8988T (cell line): ENCODE measurements around the gene OR52M1.
"Not testable (repeated sequence)": the region's sequence is repeated elsewhere in the genome, so short reads cannot be mapped to it uniquely, and the experiment has no call there.

Experiments used
- DNase-seq: peaks from one replicate; pipeline ENCODE4 v3.0.0; 2011

The OR52M1 gene

GRCh38 chr11:4544891-4545290, at the start of gene OR52M1:
OR52M1 (plus strand) TSS chr11:4545191; CDS start chr11:4545191, 0 bp downstream.
- no peak for DNase-seq

GRCh38 chr11:4495487-4495886, 49.5 kb upstream of the OR52M1 start:
- no peak for DNase-seq

- no peak for DNase-seq
Measured at GRCh38 chr11:4495986-4496385, 49.0 kb upstream of the OR52M1 start.

- DNase-seq: no peak
Measured at GRCh38 chr11:4496557-4497248, 48.3 kb upstream of the OR52M1 start.

GRCh38 chr11:4508886-4509285, 36.1 kb upstream of the OR52M1 start:
- no peak for DNase-seq

- no peak for DNase-seq
Measured at GRCh38 chr11:4511282-4512245, 33.4 kb upstream of the OR52M1 start.

GRCh38 chr11:4514196-4514595, 30.8 kb upstream of the OR52M1 start:
- DNase-seq: no peak

- DNase-seq: no peak
Measured at GRCh38 chr11:4522339-4522738, 22.7 kb upstream of the OR52M1 start.

- no peak for DNase-seq
Measured at GRCh38 chr11:4522752-4523151, 22.2 kb upstream of the OR52M1 start.

GRCh38 chr11:4523666-4524065, 21.3 kb upstream of the OR52M1 start:
- no peak for DNase-seq

- DNase-seq: no peak
Measured at GRCh38 chr11:4527926-4528325, 17.1 kb upstream of the OR52M1 start.

- DNase-seq: not testable (repeated sequence)
Measured at GRCh38 chr11:4531686-4532085, 13.3 kb upstream of the OR52M1 start.

GRCh38 chr11:4539603-4540219, 5.3 kb upstream of the OR52M1 start:
- DNase-seq: peak; percentile 18

- no peak for DNase-seq
Measured at GRCh38 chr11:4541071-4541470, 3.9 kb upstream of the OR52M1 start.

GRCh38 chr11:4543561-4543960, 1.4 kb upstream of the OR52M1 start:
- DNase-seq: no peak

- DNase-seq: no peak
Measured at GRCh38 chr11:4546878-4547277, 1.9 kb downstream of the OR52M1 start.

GRCh38 chr11:4547416-4547815, 2.4 kb downstream of the OR52M1 start:
- DNase-seq: no peak

- DNase-seq: no peak
Measured at GRCh38 chr11:4551346-4551979, 6.5 kb downstream of the OR52M1 start.

GRCh38 chr11:4559527-4560440, 14.8 kb downstream of the OR52M1 start:
- no peak for DNase-seq

- DNase-seq: no peak
Measured at GRCh38 chr11:4560467-4560866, 15.5 kb downstream of the OR52M1 start.

GRCh38 chr11:4565371-4565770, 20.4 kb downstream of the OR52M1 start:
- no peak for DNase-seq

GRCh38 chr11:4569075-4569474, 24.1 kb downstream of the OR52M1 start:
- DNase-seq: no peak
